Measurements from ENCODE around the gene BCKDK. TPM values are rescaled to one million over a fixed set of nuclear protein-coding genes. Genes with fewer than 3 reads are reported as not detected.

Gene BCKDK
- total and polyA plus RNA-seq, 2 donors (not counting 3 experiments of a cell fraction or from before 2014, with no cell fraction given): 57.8 to 78.3 TPM

- peaks cover 10 to 31% of the 10 kb centered on the region in 2 experiments for H3K36me3 ChIP-seq (ENCODE audit: control insufficient read depth in 2 of 2, extremely low read depth in 1 of 2, insufficient read depth in 2 of 2, low read length in 2 of 2)
- no TSS peak for BruUV-seq (replicated peaks)
- H3K79me2 ChIP-seq (ENCODE audit: control insufficient read depth, insufficient read depth, low read length): peaks cover 11% of the 10 kb centered on the region
- H3K27ac ChIP-seq (ENCODE audit: insufficient read depth, low read depth, low read length): no peak overlapping the region
- intact Hi-C loops (cut with micrococcal nuclease) (loop anchor here (2.0 to 5.0 kb wide), 3 partner anchors 15 to 71 kb away; partner anchors contain the start of genes FUS and VKORC1), dilution Hi-C loops (cut with MboI; ENCODE audit: extremely low pct_ligation_motif_present, low sequenced_read_pairs) (no loop called here)
- ChIA-PET POLR2A (no interaction called here), CTCF (interaction anchor here (1.7 kb wide), 1 partner anchor 33 kb away, joined by 5 read pairs; no protein-coding TSS in a partner anchor)
- no peak overlapping the region for H3K4me2 ChIP-seq (ENCODE audit: insufficient read depth, low read length)
- H3K9me1 ChIP-seq (replicated peaks; ENCODE audit: control insufficient read depth, extremely low read depth, insufficient read depth, low read length): no peaks in the 10 kb centered on the region
- peaks cover 12% of the 10 kb centered on the region for H3K4me1 ChIP-seq (ENCODE audit: control insufficient read depth, extremely low read depth, insufficient read depth, low read length)
- H3K27me3 ChIP-seq (ENCODE audit: control insufficient read depth in 2 of 2, insufficient read depth in 2 of 2, low read length in 2 of 2): no peaks in the 10 kb centered on the region
- DNase-seq (ENCODE audit: low read depth, low spot score): no peak
- no peak for FAIRE-seq
- H3K9me3 ChIP-seq (replicated peaks; ENCODE audit: control insufficient read depth, insufficient read depth, low read length): no peaks in the 10 kb centered on the region
- no peak overlapping the region for H3K4me3 ChIP-seq (replicated peaks in 1 of 3; ENCODE audit: insufficient read depth in 1 of 3, low read depth in 1 of 3, low read length in 3 of 3)
- TF ChIP-seq POLR2A (IDR thresholded peaks at IDR 0.05; ENCODE audit: low read depth, low read length): no peak
- TF ChIP-seq EZH2 (IDR thresholded peaks at IDR 0.05; ENCODE audit: borderline replicate concordance, low read depth, low read length, severe bottlenecking): no peak
- no peak for TF ChIP-seq GATA2 (IDR thresholded peaks at IDR 0.05; ENCODE audit: insufficient read depth, insufficient read length, low read depth, low read length)
- H4K20me1 ChIP-seq (replicated peaks; ENCODE audit: control insufficient read depth, extremely low read depth, insufficient read depth, low read length): no peaks in the 10 kb centered on the region
- H3K9ac ChIP-seq (replicated peaks; ENCODE audit: extremely low read depth, insufficient read depth, low read length): no peak overlapping the region
- no peak overlapping the region for H2AFZ ChIP-seq (ENCODE audit: low read depth, low read length)
Observed at GRCh38 chr16:31109622-31110021, 1.4 kb downstream of the BCKDK start.

- H3K36me3 ChIP-seq (ENCODE audit: control insufficient read depth in 2 of 2, extremely low read depth in 1 of 2, insufficient read depth in 2 of 2, low read length in 2 of 2): peaks cover 10 to 31% of the 10 kb centered on the region in 2 experiments
- ChIA-PET CTCF (interaction anchor here (1.7 kb wide), 1 partner anchor 32 kb away, joined by 5 read pairs; no protein-coding TSS in a partner anchor), POLR2A (no interaction called here)
- no peaks in the 10 kb centered on the region for H3K9me1 ChIP-seq (replicated peaks; ENCODE audit: control insufficient read depth, extremely low read depth, insufficient read depth, low read length)
- DNase-seq (ENCODE audit: low read depth, low spot score) (no peak), FAIRE-seq (no peak)
- H4K20me1 ChIP-seq (replicated peaks; ENCODE audit: control insufficient read depth, extremely low read depth, insufficient read depth, low read length): no peaks in the 10 kb centered on the region
- H3K9ac ChIP-seq (replicated peaks; ENCODE audit: extremely low read depth, insufficient read depth, low read length): no peak overlapping the region
- dilution Hi-C loops (cut with MboI; ENCODE audit: extremely low pct_ligation_motif_present, low sequenced_read_pairs) (no loop called here), intact Hi-C loops (cut with micrococcal nuclease) (no loop called here)
- TF ChIP-seq GATA2 (IDR thresholded peaks at IDR 0.05; ENCODE audit: insufficient read depth, insufficient read length, low read depth, low read length) (no peak), EZH2 (IDR thresholded peaks at IDR 0.05; ENCODE audit: borderline replicate concordance, low read depth, low read length, severe bottlenecking) (no peak), JUN (IDR thresholded peaks at IDR 0.05; ENCODE audit: borderline replicate concordance, insufficient read depth, insufficient read length, low read depth) (no peak), POLR2A (IDR thresholded peaks at IDR 0.05; ENCODE audit: low read depth, low read length) (no peak), MAX (IDR thresholded peaks at IDR 0.05; ENCODE audit: insufficient read depth, insufficient read length) (no peak), POLR2AphosphoS5 (IDR thresholded peaks at IDR 0.05; ENCODE audit: insufficient read depth, low read depth, low read length) (no peak), MYC (IDR thresholded peaks at IDR 0.05; ENCODE audit: low read depth, low read length) (no peak), CTCF (IDR thresholded peaks at IDR 0.05; ENCODE audit: extremely low read depth in 1 of 2, insufficient read depth in 1 of 2, low read depth in 1 of 2, low read length in 2 of 2) (no peak), FOS (IDR thresholded peaks at IDR 0.05; ENCODE audit: borderline replicate concordance, insufficient read depth, low read length) (no peak)
- no peak overlapping the region for H2AFZ ChIP-seq (ENCODE audit: low read depth, low read length)
- BruUV-seq (replicated peaks): no TSS peak
- no peak overlapping the region for H3K27ac ChIP-seq (ENCODE audit: insufficient read depth, low read depth, low read length)
- H3K79me2 ChIP-seq (ENCODE audit: control insufficient read depth, insufficient read depth, low read length): peaks cover 11% of the 10 kb centered on the region
- H3K4me3 ChIP-seq (replicated peaks in 1 of 3; ENCODE audit: insufficient read depth in 1 of 3, low read depth in 1 of 3, low read length in 3 of 3): no peak overlapping the region
- H3K9me3 ChIP-seq (replicated peaks; ENCODE audit: control insufficient read depth, insufficient read depth, low read length): no peaks in the 10 kb centered on the region
- no peaks in the 10 kb centered on the region for H3K27me3 ChIP-seq (ENCODE audit: control insufficient read depth in 2 of 2, insufficient read depth in 2 of 2, low read length in 2 of 2)
- H3K4me2 ChIP-seq (ENCODE audit: insufficient read depth, low read length): no peak overlapping the region
- H3K4me1 ChIP-seq (ENCODE audit: control insufficient read depth, extremely low read depth, insufficient read depth, low read length): peaks cover 12% of the 10 kb centered on the region
Observed at GRCh38 chr16:31110106-31111034, 2.2 kb downstream of the BCKDK start.

Data from endothelial cell of umbilical vein (primary cell).